AG10803 (cell line): ENCODE results near the gene TAS1R3.
A peak's percentile ranks its signal among the peaks of the same experiment; 100 is the strongest.

Experiments used
- DNase-seq: peaks from one replicate; pipeline ENCODE4 v3.0.0; 2010; ENCODE audit warnings: low read depth
- H3K4me3 ChIP-seq: 2 replicates; pipeline ENCODE4 v1.5.1; 2011; ENCODE audit warnings: mild to moderate bottlenecking, low read length, control low read depth
- CTCF ChIP-seq: conservative IDR thresholded peaks from 2 replicates; pipeline ENCODE4 v1.5.1; 2011; ENCODE audit warnings: mild to moderate bottlenecking, low read length, control low read depth, inconsistent platforms

TAS1R3 gene

GRCh38 chr1:1318131-1318652, 12.9 kb upstream of the TAS1R3 start:
- peak; percentile 95 for DNase-seq

GRCh38 chr1:1318777-1319645, 12.1 kb upstream of the TAS1R3 start:
- no peak for TF ChIP-seq CTCF
- DNase-seq: no peak
- no peak overlapping the region for H3K4me3 ChIP-seq

More at GRCh38 chr1:1318131-1318652, 12.9 kb upstream of the TAS1R3 start:
- TF ChIP-seq CTCF: no peak
- no peak overlapping the region for H3K4me3 ChIP-seq

- no peak for DNase-seq
- TF ChIP-seq CTCF: no peak
- H3K4me3 ChIP-seq: no peak overlapping the region
These were observed 11.5 kb upstream of the TAS1R3 start for GRCh38 chr1:1319646-1319941.

GRCh38 chr1:1320666-1321448, 10.2 kb upstream of the TAS1R3 start:
- no peak for DNase-seq
- H3K4me3 ChIP-seq: no peak overlapping the region
- TF ChIP-seq CTCF: no peak

- no peak for DNase-seq
- no peak for TF ChIP-seq CTCF
- no peak overlapping the region for H3K4me3 ChIP-seq
These were observed 9.6 kb upstream of the TAS1R3 start for GRCh38 chr1:1321477-1321876.

GRCh38 chr1:1322418-1322817, 8.7 kb upstream of the TAS1R3 start:
- TF ChIP-seq CTCF: no peak
- no peak overlapping the region for H3K4me3 ChIP-seq
- DNase-seq: no peak
